HG03439 (cell line): ENCODE results near the gene IL17B.

Experiments used
- ATAC-seq: cut with Tn5 transposase; IDR thresholded peaks from one replicate; pipeline ENCODE4 v1.9.1; 2021; ENCODE audit warnings: mild to moderate bottlenecking, moderate library complexity; ENCODE audit not compliant: unreplicated experiment

IL17B gene

DNA sequence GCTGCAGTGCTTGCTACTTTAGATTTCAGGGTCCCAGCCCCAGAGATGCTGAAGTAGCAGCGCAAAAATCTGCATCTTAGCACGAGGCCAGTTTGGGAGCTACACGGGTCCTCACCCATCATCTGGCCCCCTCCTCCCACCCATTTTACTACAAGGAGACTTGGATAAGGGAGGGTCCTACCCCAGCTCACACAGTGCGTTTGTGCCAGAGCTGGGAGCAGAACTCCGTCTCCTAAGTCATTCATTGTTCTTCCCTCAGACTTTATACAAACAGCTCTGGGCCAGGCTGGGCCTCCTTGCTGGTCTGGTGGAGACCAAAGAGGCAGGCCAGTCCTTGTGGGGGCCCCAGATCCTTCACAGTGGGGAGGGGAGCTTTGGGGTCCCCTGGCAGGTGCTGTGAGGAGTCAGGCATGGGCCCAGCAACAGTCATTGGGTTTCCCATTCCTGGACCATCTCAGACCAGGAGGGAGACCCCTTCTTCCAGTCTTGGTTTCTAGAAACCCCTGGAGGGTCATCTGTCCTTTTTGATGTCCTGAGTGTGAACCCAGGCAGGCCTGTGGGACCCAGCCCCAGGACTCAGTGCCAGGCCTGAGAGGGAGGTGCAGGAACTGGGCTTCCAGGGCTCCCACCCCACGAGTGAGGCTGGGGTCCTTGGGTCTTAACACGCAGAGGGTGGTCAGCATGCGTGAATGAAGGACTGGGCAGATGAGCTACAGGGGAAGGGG lies 2.3 kb upstream of the IL17B start:
- no peak for ATAC-seq

DNA sequence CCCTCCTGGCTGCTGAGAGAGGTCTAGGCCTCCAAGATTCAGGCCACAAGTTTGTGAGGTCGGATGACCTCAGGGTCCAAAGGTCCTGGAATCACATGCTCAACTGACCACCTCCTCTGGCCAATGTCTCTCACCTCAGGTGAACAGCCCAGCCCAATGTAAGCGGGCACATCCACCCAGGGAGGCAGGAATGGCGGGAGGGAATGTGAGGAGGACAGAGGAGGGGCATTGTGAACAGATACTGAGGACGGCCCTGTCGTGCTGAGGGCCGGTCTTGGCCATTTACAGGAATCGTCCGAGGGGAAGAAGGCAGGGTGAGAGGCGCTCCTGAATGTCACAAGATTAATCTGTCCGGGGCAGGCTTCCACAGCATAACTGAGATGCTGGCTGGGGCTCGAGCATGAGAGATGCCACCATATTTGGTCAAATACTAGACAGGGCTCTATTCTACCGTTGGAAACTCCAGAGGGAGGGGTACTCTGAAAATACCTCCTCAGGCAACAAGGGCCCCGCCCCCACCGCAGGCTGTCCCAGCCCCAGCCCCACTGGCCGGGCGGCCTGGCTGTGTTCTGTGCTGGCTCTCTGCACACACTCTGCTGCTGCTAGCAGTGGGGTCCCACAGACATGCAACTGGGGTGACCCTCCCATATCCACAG lies 1.5 kb upstream of the IL17B start:
- no peak for ATAC-seq

DNA sequence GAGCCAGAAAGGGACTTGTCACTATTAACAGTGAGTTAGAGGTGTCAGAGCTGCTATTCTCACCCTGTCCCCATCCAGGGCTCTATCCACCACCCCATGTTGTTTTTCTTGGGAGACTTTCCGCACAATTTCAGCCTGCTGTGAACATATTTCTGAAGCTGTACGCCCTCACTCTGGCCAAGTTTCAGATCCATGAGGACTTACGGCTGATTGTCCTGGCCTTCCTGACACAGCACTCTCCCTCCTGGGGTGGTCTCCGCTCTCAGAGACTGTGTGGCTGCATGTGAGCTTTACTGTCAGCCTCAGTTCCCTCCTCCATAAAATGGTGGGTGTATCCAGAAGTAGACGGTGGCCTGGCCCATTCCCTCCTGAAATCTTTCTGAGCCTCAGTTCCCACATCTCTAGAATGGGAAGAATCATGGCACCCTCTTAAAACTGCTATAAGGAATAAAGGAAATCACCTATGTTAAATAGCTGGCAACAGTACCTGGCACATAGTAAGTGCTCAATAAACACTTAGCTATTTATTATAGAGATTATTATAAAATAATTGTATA lies 804 bp upstream of the IL17B start:
- ATAC-seq: no peak

DNA sequence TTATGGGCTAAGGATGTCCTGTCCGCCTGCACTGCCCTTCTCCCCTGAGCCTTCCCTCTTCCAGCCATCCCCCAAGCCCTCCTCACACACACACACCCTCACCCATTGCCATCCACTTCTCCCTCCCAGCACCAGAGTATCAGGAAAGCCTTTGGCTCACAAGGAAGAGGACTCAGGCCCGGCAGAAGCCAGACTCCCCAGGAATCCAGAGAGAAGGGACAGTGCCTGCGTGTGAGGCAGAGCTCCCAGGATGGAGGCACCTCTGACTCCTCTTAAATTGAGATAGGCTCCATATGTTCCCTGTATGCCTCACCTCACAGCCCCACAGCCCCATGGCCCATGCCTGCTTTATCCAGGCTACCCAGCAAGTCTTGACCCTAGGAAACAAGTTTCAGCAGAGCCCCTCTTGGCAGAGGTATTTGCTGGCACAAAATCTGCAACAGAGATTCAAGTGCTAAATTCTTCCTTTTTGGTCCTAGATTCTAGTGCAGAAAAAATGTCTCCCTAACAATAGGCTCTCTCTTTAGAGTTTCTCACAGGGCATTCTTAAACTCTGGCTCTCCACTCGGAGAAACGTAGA lies 761 bp downstream of the IL17B start:
- no peak for ATAC-seq

DNA sequence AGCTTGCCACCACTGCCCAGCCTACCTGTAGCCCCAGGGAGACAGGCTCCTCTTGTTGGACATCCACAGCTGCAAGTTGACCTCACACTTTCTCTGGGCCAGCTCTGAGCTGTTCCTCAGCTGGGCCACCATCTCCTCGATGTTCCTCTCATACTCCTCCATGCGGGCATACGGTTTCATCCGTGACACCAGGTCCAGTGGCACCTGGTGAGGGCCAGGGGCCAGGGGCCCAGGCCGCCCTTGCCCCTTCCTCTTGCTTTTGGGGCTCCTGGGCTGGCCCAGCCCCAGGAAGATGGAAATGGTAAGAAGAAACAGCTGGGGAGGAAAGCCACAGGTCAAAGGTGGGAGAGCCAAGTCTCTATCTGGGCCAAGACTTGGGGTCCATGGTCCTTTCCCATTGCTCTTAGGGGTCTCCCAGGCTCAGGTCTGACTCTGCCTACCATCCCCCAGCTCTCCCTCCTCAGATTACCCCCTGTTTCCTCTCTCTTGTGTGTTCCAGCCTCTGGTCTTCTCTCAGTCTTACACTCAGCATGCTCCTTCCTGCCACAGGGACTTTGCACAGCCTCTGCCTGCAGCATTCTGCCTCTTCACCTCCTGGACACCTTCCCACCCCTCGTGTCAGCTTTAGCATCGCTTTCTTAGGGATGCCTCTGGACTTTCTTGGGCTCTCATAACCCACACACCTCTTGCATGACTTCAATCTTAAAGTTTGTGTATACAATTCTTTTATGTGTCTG lies 2.2 kb downstream of the IL17B start:
- ATAC-seq: no peak

DNA sequence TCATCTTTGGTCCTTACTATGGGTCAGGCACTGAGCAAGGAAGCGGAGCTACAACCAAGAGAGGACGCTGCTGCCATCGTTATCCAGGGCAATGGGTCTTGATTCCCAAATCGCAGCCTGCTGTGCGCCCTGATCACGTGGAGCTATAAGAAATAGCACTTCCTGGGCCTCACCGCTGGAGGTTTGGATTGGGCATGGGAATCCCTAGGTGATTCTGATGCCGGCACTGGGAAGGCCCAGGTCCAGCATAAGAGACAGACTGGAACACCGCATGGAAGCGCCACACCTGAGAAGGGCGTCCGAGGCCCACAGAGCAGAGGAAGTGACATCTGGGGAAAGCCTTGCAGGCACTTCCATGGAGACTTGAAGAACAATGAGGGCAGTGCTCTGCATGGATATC lies 3.0 kb downstream of the IL17B start:
- no peak for ATAC-seq

DNA sequence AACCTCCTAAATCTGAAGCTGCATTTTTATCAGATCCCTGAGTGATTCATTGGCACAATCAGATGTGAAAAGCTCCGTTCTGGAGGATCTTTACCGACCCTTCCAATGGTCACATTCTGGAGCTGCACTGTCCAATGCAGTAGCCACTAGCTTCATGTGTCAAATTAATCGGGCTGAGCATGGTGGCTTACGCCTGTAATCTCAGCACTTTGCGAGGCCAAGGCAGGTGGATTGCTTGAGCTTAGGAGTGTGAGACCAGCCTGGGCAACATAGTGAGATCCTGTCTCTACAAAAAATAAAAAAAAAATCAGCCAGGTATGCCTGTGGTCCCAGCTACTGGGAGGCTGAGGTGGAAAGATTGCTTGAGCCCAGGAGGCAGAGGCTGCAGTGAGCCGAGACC lies 3.7 kb downstream of the IL17B start:
- no peak for ATAC-seq

DNA sequence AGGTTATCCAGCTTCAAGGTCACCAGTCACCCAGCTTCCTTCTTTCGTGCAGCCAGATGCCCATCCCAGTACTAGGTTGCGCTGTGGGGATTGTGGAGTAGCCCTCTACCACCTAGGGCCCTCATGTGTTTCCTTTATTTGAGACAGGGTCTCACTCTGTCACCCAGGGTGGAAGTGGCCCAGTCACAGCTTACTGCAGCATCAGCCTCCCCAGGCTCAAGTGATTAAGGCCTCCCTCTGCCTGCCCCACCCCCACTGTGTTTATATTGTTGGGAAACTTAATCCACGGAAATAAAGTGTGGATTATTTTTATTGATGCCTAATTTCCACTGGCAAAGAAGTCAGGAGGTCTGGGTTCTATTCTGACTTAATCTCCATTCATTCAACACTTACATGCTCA lies 4.3 kb downstream of the IL17B start:
- no peak for ATAC-seq

DNA sequence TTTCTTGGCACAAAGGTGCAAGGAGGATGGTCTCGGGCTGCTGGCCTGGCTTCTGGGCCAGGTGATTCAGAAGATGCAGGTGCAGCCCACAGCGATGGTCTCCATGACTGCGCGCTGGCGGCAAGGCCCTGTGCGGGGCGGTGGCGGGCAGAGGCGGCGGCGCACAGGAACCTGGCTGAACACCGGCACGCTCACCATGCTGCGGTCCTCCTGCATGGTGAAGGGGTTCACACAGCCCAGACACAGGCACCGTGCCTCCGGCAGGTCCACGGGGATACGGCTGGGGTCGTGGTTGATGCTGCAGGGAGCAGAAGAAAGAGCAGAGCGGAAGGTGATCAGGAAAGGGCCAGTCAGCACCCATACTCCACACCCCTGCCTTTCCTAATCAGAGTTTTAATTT lies 4.8 kb downstream of the IL17B start:
- no peak for ATAC-seq

DNA sequence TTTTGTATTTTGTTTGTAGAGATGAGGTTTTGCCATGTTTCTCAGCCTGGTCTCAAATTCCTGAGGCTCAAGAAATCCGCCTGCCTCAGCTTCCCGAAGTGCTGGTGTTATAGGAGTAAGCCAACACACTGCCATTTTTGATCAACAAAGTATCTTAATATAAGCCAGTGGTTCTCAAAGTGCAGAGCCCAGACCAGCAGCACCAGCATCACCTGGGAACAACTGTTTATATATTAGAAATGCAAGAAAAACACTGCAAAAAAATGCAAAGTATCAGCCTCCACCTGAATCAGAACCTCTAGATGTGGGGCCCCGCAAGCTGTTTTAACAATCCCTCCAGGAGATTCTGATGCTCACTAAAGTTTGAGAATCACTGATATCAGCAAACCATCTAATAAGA lies 6.2 kb downstream of the IL17B start:
- ATAC-seq: no peak

DNA sequence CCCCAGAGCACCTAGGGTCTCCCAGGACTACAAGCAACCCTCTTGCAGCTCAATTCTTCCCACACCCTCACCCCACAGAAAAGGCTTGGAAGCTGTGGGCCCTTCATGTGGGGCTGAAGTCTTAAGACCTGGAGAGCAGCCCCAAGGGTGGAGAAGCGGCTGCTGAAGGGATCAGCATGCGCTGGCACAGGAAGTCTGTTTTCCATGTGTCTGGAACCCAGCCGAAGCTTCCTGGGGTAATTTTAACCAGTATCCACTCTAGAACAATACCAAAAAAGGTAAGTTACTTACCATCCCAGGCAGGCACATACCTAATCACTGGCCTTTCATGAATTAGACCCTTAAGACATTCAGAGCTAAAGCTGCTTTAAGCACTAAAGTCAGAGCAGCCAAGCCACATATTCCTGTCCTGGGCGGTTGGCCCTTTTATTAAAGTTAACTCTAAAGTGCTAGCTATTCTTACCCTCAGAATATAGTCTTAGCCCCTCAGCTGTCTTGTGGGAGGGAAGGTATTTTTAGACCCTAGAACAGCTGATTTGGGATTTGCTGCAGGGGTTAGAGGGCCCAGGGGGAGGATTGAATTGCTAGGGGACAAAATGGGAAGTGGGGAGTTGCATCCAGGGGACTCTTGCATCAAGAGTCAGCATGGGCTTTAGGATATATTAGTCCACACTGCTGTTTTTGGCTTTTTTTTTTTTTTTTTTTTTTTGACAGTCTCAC lies 6.9 kb downstream of the IL17B start:
- ATAC-seq: no peak

DNA sequence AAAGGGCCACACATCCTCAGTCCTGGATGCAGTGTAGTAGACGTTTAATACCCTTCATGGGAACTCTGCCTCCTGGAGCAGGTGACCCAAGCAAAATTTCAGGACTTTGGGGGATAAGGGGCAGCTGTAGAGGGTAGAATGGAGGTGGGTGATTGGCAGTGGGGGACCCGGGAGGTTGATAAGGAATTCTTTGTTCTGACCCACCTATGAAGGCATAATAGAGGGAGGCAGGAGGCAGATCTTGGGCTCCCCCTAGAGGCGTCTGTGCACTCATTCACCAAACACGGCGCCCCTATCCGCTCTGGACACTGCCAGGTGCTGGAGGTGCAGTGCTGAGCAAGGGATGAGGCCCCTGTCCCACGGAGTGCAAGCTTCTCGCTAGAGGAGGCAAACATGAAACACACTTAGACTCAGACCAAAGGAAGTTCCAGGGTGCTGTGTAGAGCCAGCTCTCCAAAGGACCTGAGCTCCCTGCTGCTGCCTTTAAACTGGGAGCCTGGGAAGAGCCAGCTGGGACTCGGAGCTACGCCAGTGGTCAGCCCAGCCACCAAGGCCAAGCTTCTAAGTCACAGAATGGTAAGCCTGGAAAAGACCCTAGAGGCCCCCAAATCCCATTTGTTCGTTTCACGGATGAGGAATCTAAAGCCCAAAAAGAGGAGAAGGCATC lies 7.7 kb downstream of the IL17B start:
- no peak for ATAC-seq

DNA sequence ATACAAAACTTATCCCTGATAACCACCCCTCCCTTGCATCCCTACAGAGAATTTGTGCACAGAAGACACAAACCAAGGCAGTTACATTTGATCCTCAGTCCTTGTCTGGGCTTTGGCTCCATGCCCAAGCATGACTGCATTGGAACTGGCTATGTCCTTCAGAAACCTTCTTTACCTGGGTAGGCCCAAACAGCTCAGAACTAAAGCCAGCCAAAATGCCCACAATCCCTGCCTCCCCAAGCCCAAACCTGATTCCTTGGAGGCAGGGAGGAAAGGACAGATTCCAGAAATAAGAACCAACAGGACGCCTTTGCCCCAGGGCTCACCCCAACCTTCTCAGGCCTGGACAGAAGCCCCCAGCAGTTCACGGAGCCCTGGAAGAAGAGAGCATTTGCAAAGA lies 8.2 kb downstream of the IL17B start:
- ATAC-seq: no peak

DNA sequence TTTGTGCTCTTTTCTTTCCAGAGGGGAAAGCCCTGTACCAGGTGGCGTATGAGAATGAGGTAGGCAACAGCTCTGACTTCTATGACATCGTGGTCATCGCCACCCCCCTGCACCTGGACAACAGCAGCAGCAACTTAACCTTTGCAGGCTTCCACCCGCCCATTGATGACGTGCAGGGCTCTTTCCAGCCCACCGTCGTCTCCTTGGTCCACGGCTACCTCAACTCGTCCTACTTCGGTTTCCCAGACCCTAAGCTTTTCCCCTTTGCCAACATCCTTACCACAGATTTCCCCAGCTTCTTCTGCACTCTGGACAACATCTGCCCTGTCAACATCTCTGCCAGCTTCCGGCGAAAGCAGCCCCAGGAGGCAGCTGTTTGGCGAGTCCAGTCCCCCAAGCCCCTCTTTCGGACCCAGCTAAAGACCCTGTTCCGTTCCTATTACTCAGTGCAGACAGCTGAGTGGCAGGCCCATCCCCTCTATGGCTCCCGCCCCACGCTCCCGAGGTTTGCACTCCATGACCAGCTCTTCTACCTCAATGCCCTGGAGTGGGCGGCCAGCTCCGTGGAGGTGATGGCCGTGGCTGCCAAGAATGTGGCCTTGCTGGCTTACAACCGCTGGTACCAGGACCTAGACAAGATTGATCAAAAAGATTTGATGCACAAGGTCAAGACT lies 11.0 kb downstream of the IL17B start:
- ATAC-seq: no peak

DNA sequence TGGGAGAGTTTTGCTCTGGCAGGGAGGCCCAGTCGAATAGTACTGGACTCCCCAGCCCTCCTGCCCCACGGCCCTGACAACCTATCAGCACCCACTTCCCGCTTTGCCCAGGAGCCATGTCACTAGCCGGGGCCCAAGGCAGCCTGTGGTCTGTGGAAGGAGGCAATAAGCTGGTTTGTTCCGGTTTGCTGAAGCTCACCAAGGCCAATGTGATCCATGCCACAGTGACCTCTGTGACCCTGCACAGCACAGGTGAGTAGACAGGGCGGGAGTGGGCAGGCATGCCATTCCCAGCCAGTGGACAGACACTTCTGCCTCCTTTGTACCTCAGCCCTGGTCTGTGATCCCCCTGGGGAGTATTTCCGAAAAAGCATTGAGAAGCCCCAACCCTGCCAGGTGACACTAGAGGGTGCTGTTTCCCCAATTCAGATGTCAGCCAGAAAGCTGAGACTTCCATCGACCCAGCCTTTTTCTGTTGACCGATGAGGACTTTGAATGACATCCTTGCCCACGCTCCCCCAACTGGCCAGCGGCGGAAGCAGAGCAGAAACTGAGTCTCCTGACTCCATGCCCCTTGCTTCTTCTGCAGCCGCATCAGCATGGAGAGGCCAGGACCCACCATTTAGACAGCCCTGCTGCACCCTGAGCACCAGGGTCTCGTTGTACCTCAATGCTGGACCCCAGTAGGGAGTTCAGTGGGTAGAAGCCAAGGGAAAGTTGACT lies 11.7 kb downstream of the IL17B start:
- peak; percentile 53 for ATAC-seq

DNA sequence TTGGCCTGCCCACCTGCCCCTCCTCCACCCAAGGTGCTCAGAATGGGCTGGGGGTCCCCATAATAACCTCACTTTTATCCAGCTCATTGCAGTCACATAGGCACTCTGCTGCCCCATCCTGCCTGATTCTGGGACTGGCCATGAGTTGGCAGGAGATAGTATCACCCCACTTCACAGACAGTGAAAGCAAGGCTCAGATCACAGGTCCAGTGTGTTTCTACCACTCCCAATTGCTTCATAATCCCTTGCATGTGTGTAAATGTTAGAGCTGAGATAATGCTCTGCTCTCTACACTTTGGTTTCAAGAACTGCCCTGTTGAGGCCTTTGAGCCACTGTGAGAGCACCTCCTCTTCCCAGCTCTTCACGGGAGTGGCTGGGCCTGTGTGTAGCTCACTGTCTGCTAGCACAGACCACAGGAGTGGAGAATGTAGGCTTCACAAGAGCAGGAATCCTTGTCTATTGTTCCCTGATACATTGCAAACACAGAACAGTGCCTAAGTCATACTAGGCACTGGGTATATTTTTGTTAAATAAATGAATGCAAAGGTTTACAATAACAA lies 12.8 kb downstream of the IL17B start:
- no peak for ATAC-seq

DNA sequence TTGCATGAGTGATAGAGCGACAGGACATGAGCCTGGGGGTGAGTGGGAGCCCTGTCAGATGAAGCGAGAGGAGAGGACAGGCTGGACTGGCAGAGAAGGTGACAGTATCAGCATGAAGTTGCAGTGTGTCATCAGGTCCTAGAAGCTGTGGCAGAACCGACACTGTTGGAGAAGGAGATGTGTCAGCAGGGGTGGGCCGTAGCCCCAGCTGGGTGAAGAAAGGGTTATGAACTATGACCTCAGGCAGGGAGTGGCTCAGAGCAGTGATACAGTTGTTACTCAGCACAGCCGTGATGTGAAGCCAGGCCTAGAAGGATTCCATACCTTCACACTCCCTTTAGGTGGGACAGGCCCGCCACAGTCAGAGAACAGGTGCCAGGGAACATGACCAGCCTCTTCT lies 13.7 kb downstream of the IL17B start:
- no peak for ATAC-seq

DNA sequence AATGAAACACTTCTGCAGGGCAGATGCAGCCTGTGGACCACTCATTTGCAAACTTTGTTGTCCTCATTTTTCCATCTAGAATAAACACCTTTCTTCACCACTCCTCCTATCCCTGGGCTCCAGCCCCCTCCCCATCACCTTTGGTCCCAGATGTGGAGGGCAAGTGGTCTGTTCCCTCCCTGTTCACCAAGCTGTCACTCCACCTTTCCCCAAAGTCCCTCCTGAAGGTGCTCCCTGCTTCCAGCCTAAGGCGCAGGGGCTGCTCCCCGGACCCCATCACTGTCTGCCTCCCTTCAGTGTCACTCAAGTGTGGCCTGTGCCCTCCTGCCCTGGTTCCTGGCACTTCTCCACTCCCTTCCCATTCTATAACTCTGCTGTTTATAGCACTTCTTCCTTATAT lies 14.4 kb downstream of the IL17B start:
- ATAC-seq: no peak

DNA sequence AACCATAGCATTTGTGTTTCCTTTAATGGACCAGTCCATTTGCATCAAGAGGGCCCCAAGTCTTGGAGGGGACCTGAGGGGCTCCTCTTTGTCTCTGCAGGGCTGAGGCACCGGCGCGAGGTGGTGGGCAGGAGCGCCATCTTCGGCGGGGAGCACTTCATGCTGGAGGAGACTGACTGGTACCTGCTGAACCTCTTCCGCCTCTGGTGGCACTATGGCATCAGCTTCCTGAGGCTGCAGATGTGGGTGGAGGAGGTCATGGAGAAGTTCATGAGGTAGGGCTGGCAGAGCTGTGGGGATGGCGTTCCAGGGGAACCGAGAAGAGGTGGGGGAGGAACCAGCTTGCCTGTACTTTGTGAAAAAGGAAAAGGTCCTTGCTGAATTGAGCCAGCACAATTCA lies 15.2 kb downstream of the IL17B start:
- ATAC-seq: no peak
